ENCODE results near the gene TMEM135. TPM values are rescaled to one million over a fixed set of nuclear protein-coding genes. Genes with fewer than 3 reads are reported as not detected.

TMEM135 gene
- total RNA-seq, 4 donors from 2014 or later, result 51.3 to 73.8 (median 52.4) TPM

DNA sequence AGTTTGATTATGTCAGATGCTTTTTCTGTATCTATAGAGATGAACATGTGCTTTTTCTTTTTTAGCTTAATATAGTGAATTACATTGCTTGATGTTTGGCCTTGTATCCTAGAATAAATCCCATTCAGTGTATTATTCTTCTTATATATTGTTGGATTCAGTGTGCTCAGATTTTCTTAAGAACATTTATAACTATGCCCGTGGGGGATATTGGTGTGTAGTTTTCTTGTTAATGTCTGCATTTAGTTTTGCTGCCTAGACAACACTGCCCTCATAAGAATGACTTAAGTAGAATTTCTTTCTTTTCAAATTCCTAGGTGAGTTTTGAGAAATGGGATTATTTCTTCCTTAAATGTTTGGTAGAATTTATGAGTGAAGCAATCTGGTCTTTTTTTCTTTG lies 98.5 kb downstream of the TMEM135 start:
- TF ChIP-seq CTCF (IDR thresholded peaks at IDR 0.05; ENCODE audit: low read depth), result no peak

DNA sequence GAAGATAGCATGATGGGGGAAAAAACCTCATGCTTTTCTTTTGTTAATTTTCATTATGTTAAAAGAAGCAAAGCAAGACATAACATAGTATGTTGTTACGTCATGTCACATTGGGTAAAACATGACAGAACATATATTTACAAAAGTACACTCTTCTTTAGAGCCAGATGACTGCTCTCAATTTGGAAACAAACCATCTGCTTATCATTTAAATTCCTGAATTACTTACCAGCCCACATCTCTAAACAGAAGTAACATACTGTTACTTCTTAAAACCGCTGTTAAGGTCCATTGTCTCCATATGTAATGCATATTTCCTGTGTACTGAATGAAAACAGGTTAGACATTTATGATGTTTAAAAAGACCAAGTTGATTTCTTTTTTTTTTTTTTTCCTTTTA lies 100.0 kb downstream of the TMEM135 start:
- TF ChIP-seq CTCF (IDR thresholded peaks at IDR 0.05; ENCODE audit: low read depth), result no peak

GRCh38 chr11:87139475-87139874 lies 101.7 kb downstream of the TMEM135 start:
- no peak for TF ChIP-seq CTCF (IDR thresholded peaks at IDR 0.05; ENCODE audit: low read depth)

DNA sequence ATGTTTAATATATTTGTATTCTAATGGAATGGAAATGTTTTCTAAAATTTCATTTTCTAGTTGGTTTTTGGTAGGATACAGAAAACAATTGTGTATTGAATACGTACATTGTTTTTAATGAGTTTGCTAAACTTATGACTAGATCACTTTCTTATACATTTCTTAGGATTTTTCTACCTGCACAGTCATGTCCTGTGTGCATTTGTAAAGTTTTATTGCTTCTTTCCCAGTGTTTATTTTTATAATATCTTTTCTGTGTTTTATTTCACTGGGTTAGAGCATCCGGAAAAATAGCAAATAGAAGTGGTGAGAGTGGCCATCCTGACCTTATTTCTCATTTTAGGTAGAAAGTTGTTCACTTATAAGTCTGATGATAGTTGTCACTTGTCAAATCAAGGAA lies 103.6 kb downstream of the TMEM135 start:
- no peak for TF ChIP-seq CTCF (IDR thresholded peaks at IDR 0.05; ENCODE audit: low read depth)

GRCh38 chr11:87141980-87142514 lies 104.3 kb downstream of the TMEM135 start:
- TF ChIP-seq CTCF (IDR thresholded peaks at IDR 0.05; ENCODE audit: low read depth), result no peak

GRCh38 chr11:87142594-87142993 lies 104.9 kb downstream of the TMEM135 start:
- no peak for TF ChIP-seq CTCF (IDR thresholded peaks at IDR 0.05; ENCODE audit: low read depth)

- TF ChIP-seq CTCF (IDR thresholded peaks at IDR 0.05; ENCODE audit: low read depth), result no peak
Observed at GRCh38 chr11:87143641-87144040, 105.9 kb downstream of the TMEM135 start.
